ENCODE results near the gene KPRP.

DNA sequence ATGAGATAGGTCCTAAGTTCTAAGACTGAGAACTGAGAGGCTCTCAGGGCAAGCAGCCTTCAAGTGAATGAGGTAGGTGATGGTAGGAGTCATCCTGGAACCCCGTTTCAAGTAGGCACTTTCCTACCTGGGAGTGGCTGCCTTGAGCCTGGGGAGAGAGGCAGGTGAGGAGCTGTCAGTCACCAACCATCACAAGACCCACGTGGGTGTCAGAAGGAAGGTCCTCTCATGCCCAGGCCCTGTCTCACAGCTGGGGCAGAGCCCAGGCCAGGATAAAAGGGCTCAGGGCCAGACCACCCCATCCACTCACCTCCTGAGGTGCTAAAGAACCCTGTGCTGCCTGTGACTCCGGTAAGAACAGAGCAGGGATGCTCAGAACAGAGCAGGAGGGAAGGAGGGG lies 38.6 kb downstream of the KPRP start, which contains the start of gene LCE1D:
- TF ChIP-seq EZH2 (IDR thresholded peaks at IDR 0.05; ENCODE audit: insufficient read depth, poor library complexity, severe bottlenecking) = no peak
- TF ChIP-seq EZH2phosphoT487 (IDR thresholded peaks at IDR 0.05; ENCODE audit: insufficient read depth, low read depth) = no peak
